ENCODE results near the gene GJA3.

The GJA3 gene

GRCh38 chr13:20142927-20143480 lies 17.8 kb downstream of the GJA3 start:
- Histone ChIP-seq H3K27ac (ENCODE audit: insufficient read depth in 1 of 2, low read depth in 1 of 2, low read length in 2 of 2, poor library complexity in 1 of 2, severe bottlenecking in 2 of 2) (no peak overlapping the region), H3K9me3 (ENCODE audit: control extremely low read depth in 1 of 5, control insufficient read depth in 4 of 5, insufficient read depth in 2 of 5, low read depth in 1 of 5, low read length in 4 of 5) (no peaks in the 10 kb centered on the region), H3K36me3 (ENCODE audit: control insufficient read depth in 4 of 4, insufficient read depth in 4 of 4, low read length in 3 of 4) (no peaks in the 10 kb centered on the region), H3K4me1 (ENCODE audit: control extremely low read depth in 1 of 4, control insufficient read depth in 4 of 4, insufficient read depth in 4 of 4, low read length in 3 of 4) (peaks cover 0 to 11% (median 5%) of the 10 kb centered on the region in 4 experiments), H3K27me3 (replicated peaks in 2 of 5; ENCODE audit: control insufficient read depth in 4 of 5, insufficient read depth in 5 of 5, low read length in 4 of 5) (peaks cover 9 to 81% (median 41%) of the 10 kb centered on the region in 5 experiments), H3K4me3 (ENCODE audit: control insufficient read depth in 1 of 7, extremely low read depth in 1 of 7, insufficient read depth in 4 of 7, low read depth in 2 of 7, low read length in 6 of 7) (no peak overlapping the region)
- no peak for DNase-seq
- WGBS (ENCODE audit: insufficient coverage) = 92% methylated on average over 25 of the region's 30 CpGs
- POLR2A ChIA-PET = no interaction called here
- CTCF ChIA-PET = interaction anchor here (0.7 to 1.6 kb wide), 8 partner anchors 9 to 95 kb away, joined by 3 to 4 read pairs (median 3); no protein-coding TSS in a partner anchor

- DNase-seq = peak in 1 of 3 donors; percentile 31
- no peaks in the 10 kb centered on the region for H3K36me3 ChIP-seq (ENCODE audit: control insufficient read depth in 4 of 4, insufficient read depth in 4 of 4, low read length in 3 of 4)
- 34% methylated on average over 63 of the region's 84 CpGs for WGBS (ENCODE audit: insufficient coverage)
- peak overlapping the region in 3 of 7 experiments; percentile 33 to 51 (median 43) for H3K4me3 ChIP-seq (ENCODE audit: control insufficient read depth in 1 of 7, extremely low read depth in 1 of 7, insufficient read depth in 4 of 7, low read depth in 2 of 7, low read length in 6 of 7)
- no peaks in the 10 kb centered on the region for H3K9me3 ChIP-seq (ENCODE audit: control extremely low read depth in 1 of 5, control insufficient read depth in 4 of 5, insufficient read depth in 2 of 5, low read depth in 1 of 5, low read length in 4 of 5)
- no peak overlapping the region for H3K27ac ChIP-seq (ENCODE audit: insufficient read depth in 1 of 2, low read depth in 1 of 2, low read length in 2 of 2, poor library complexity in 1 of 2, severe bottlenecking in 2 of 2)
- H3K27me3 ChIP-seq (replicated peaks in 2 of 5; ENCODE audit: control insufficient read depth in 4 of 5, insufficient read depth in 5 of 5, low read length in 4 of 5) = peaks cover 11 to 82% (median 42%) of the 10 kb centered on the region in 5 experiments
- ChIA-PET POLR2A (no interaction called here), CTCF (interaction anchor here (0.7 to 1.3 kb wide), 6 partner anchors 15 to 94 kb away, joined by 3 read pairs; no protein-coding TSS in a partner anchor)
- H3K4me1 ChIP-seq (ENCODE audit: control extremely low read depth in 1 of 4, control insufficient read depth in 4 of 4, insufficient read depth in 4 of 4, low read length in 3 of 4) = peaks cover 0 to 11% (median 5%) of the 10 kb centered on the region in 4 experiments
These were observed 18.6 kb downstream of the GJA3 start for GRCh38 chr13:20142023-20142926.

GRCh38 chr13:20141238-20142022 lies 19.4 kb downstream of the GJA3 start:
- Histone ChIP-seq H3K36me3 (ENCODE audit: control insufficient read depth in 4 of 4, insufficient read depth in 4 of 4, low read length in 3 of 4) (no peaks in the 10 kb centered on the region), H3K27ac (ENCODE audit: insufficient read depth in 1 of 2, low read depth in 1 of 2, low read length in 2 of 2, poor library complexity in 1 of 2, severe bottlenecking in 2 of 2) (no peak overlapping the region), H3K4me1 (ENCODE audit: control extremely low read depth in 1 of 4, control insufficient read depth in 4 of 4, insufficient read depth in 4 of 4, low read length in 3 of 4) (peaks cover 0 to 15% (median 9%) of the 10 kb centered on the region in 4 experiments), H3K4me3 (ENCODE audit: control insufficient read depth in 1 of 7, extremely low read depth in 1 of 7, insufficient read depth in 4 of 7, low read depth in 2 of 7, low read length in 6 of 7) (peak overlapping the region in 3 of 7 experiments; percentile 33 to 51 (median 43)), H3K9me3 (ENCODE audit: control extremely low read depth in 1 of 5, control insufficient read depth in 4 of 5, insufficient read depth in 2 of 5, low read depth in 1 of 5, low read length in 4 of 5) (no peaks in the 10 kb centered on the region), H3K27me3 (replicated peaks in 2 of 5; ENCODE audit: control insufficient read depth in 4 of 5, insufficient read depth in 5 of 5, low read length in 4 of 5) (peaks cover 9 to 83% (median 46%) of the 10 kb centered on the region in 5 experiments)
- ChIA-PET POLR2A (no interaction called here), CTCF (interaction anchor here (1.0 to 1.3 kb wide), 3 partner anchors 14 to 133 kb away, joined by 3 read pairs; no protein-coding TSS in a partner anchor)
- DNase-seq = no peak
- WGBS (ENCODE audit: insufficient coverage) = 72% methylated on average over 12 of the region's 14 CpGs

GRCh38 chr13:20140487-20140886 lies 20.4 kb downstream of the GJA3 start:
- WGBS (ENCODE audit: insufficient coverage) = no CpG with 5 or more reads among the region's 4 CpGs
- POLR2A ChIA-PET = no interaction called here
- no peak for DNase-seq

GRCh38 chr13:20137875-20138274 lies 23.0 kb downstream of the GJA3 start:
- Histone ChIP-seq H3K27ac (ENCODE audit: insufficient read depth in 1 of 2, low read depth in 1 of 2, low read length in 2 of 2, poor library complexity in 1 of 2, severe bottlenecking in 2 of 2) (no peak overlapping the region), H3K4me3 (ENCODE audit: control insufficient read depth in 1 of 7, extremely low read depth in 1 of 7, insufficient read depth in 4 of 7, low read depth in 2 of 7, low read length in 6 of 7) (no peak overlapping the region), H3K9me3 (ENCODE audit: control extremely low read depth in 1 of 5, control insufficient read depth in 4 of 5, insufficient read depth in 2 of 5, low read depth in 1 of 5, low read length in 4 of 5) (no peaks in the 10 kb centered on the region), H3K27me3 (replicated peaks in 2 of 5; ENCODE audit: control insufficient read depth in 4 of 5, insufficient read depth in 5 of 5, low read length in 4 of 5) (peaks cover 9 to 65% (median 33%) of the 10 kb centered on the region in 5 experiments), H3K4me1 (ENCODE audit: control extremely low read depth in 1 of 4, control insufficient read depth in 4 of 4, insufficient read depth in 4 of 4, low read length in 3 of 4) (peaks cover 0 to 15% (median 9%) of the 10 kb centered on the region in 4 experiments), H3K36me3 (ENCODE audit: control insufficient read depth in 4 of 4, insufficient read depth in 4 of 4, low read length in 3 of 4) (no peaks in the 10 kb centered on the region)
- DNase-seq = no peak
- POLR2A ChIA-PET = no interaction called here
- CTCF ChIA-PET = interaction anchor here (1.2 to 1.7 kb wide), 3 partner anchors 10 to 36 kb away, joined by 4 to 9 read pairs (median 4); no protein-coding TSS in a partner anchor
- WGBS (ENCODE audit: insufficient coverage) = no CpG with 5 or more reads among the region's 2 CpGs

More at GRCh38 chr13:20140487-20140886, 20.4 kb downstream of the GJA3 start:
- Histone ChIP-seq H3K4me3 (ENCODE audit: control insufficient read depth in 1 of 7, extremely low read depth in 1 of 7, insufficient read depth in 4 of 7, low read depth in 2 of 7, low read length in 6 of 7) (no peak overlapping the region), H3K36me3 (ENCODE audit: control insufficient read depth in 4 of 4, insufficient read depth in 4 of 4, low read length in 3 of 4) (no peaks in the 10 kb centered on the region), H3K4me1 (ENCODE audit: control extremely low read depth in 1 of 4, control insufficient read depth in 4 of 4, insufficient read depth in 4 of 4, low read length in 3 of 4) (peaks cover 0 to 15% (median 9%) of the 10 kb centered on the region in 4 experiments), H3K27me3 (replicated peaks in 2 of 5; ENCODE audit: control insufficient read depth in 4 of 5, insufficient read depth in 5 of 5, low read length in 4 of 5) (peaks cover 9 to 78% (median 40%) of the 10 kb centered on the region in 5 experiments), H3K27ac (ENCODE audit: insufficient read depth in 1 of 2, low read depth in 1 of 2, low read length in 2 of 2, poor library complexity in 1 of 2, severe bottlenecking in 2 of 2) (no peak overlapping the region), H3K9me3 (ENCODE audit: control extremely low read depth in 1 of 5, control insufficient read depth in 4 of 5, insufficient read depth in 2 of 5, low read depth in 1 of 5, low read length in 4 of 5) (no peaks in the 10 kb centered on the region)
- CTCF ChIA-PET = interaction anchor here (0.6 to 1.0 kb wide), 2 partner anchors 17 to 47 kb away, joined by 3 read pairs; no protein-coding TSS in a partner anchor

GRCh38 chr13:20136781-20137703 lies 23.8 kb downstream of the GJA3 start:
- H3K36me3 ChIP-seq (ENCODE audit: control insufficient read depth in 4 of 4, insufficient read depth in 4 of 4, low read length in 3 of 4) = no peaks in the 10 kb centered on the region
- no peak overlapping the region for H3K27ac ChIP-seq (ENCODE audit: insufficient read depth in 1 of 2, low read depth in 1 of 2, low read length in 2 of 2, poor library complexity in 1 of 2, severe bottlenecking in 2 of 2)
- ChIA-PET POLR2A (interaction anchor here (0.7 kb wide), 1 partner anchor 1018 kb away, joined by 3 read pairs; no protein-coding TSS in a partner anchor), CTCF (interaction anchor here (1.2 to 1.7 kb wide), 3 partner anchors 9 to 36 kb away, joined by 4 to 9 read pairs (median 4); no protein-coding TSS in a partner anchor)
- no peaks in the 10 kb centered on the region for H3K9me3 ChIP-seq (ENCODE audit: control extremely low read depth in 1 of 5, control insufficient read depth in 4 of 5, insufficient read depth in 2 of 5, low read depth in 1 of 5, low read length in 4 of 5)
- DNase-seq = peak; percentile 40 to 66 (median 61)
- 29% methylated on average over 44 of the region's 56 CpGs for WGBS (ENCODE audit: insufficient coverage)
- H3K27me3 ChIP-seq (replicated peaks in 2 of 5; ENCODE audit: control insufficient read depth in 4 of 5, insufficient read depth in 5 of 5, low read length in 4 of 5) = peaks cover 9 to 59% (median 28%) of the 10 kb centered on the region in 5 experiments
- peak overlapping the region in 3 of 7 experiments; percentile 19 to 58 (median 57) for H3K4me3 ChIP-seq (ENCODE audit: control insufficient read depth in 1 of 7, extremely low read depth in 1 of 7, insufficient read depth in 4 of 7, low read depth in 2 of 7, low read length in 6 of 7)
- peaks cover 0 to 9% (median 5%) of the 10 kb centered on the region in 4 experiments for H3K4me1 ChIP-seq (ENCODE audit: control extremely low read depth in 1 of 4, control insufficient read depth in 4 of 4, insufficient read depth in 4 of 4, low read length in 3 of 4)

Measured in common myeloid progenitor, CD34-positive (primary cell).